Measurements from ENCODE around the gene EEF2K.

The EEF2K gene

DNA sequence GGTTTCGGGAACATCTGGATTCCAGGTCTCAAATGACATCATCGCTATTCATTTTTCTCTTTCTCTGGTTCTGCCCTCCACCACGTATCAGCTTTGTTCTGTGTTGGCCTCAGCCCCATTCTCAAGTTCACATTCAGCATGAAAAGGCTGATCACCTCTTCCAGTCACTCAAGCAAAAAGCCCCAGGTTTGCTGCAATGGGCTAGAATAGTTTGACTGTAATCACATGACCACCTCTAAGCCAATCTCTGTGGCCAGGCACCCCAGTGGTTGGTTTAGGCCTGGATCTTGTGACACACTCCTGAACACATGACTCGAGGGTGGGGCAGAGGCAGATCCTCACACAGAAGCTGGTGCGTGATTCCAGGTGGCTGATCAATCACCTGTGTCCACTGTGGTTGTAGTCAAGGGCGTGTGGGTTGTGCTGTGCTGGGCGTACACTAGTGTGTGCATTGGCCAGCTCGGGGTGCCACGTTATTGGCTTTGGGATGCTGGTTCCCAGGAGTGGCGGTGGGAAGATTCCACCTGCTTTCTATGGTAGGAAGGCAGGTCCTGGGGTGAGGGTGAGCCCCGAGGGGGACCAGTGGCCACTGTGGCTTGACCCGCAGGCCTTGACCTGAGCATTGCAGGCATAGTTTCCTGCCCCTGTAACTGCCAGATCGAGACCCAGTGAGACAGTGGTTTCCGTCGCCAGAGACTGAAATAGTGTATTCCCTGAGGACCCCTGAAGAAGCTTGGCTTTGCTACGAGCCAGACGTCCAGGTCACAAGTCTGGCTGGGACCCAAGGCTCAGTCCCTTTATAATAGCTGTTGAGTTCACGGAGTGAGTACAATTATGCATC is 12.0 kb downstream of the EEF2K start:
- no peak for DNase-seq
- Histone ChIP-seq H3K4me3 (ENCODE audit: low read depth, low read length) (no peak overlapping the region), H3K27ac (no peak overlapping the region)

DNA sequence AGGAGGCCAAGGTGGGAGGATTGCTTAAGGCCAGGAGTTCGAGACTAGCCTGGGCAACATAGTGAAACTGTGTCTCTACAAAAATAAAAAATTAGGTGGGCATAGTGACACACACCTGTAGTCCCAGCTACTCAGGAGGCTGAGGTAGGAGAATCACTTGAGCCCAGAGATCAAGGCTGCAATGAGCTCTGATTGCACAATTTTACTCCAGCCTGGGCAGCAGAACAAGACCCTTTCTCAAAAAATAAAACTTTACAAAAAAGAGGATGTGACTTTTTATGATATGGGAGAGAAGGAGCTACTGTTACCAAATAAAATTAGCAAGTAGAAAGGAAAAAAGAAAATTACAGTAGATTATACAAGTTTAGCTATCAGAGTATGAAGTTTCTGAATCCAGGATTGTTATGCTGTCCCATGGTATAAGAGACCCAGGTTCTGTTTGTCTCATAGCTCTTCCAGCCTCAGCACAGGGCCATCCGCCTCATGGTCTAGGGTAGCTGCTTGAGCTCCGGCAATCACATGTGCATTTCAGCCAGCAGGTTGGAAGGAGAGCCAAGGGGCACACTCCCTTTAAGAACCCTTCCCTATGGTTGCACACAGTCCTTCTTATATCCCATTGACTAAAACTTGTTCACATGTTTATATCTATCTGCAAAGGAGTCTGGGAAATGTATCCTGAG is 13.5 kb downstream of the EEF2K start:
- no peak overlapping the region for H3K4me3 ChIP-seq (ENCODE audit: low read depth, low read length)
- TF ChIP-seq, protein P1, sequence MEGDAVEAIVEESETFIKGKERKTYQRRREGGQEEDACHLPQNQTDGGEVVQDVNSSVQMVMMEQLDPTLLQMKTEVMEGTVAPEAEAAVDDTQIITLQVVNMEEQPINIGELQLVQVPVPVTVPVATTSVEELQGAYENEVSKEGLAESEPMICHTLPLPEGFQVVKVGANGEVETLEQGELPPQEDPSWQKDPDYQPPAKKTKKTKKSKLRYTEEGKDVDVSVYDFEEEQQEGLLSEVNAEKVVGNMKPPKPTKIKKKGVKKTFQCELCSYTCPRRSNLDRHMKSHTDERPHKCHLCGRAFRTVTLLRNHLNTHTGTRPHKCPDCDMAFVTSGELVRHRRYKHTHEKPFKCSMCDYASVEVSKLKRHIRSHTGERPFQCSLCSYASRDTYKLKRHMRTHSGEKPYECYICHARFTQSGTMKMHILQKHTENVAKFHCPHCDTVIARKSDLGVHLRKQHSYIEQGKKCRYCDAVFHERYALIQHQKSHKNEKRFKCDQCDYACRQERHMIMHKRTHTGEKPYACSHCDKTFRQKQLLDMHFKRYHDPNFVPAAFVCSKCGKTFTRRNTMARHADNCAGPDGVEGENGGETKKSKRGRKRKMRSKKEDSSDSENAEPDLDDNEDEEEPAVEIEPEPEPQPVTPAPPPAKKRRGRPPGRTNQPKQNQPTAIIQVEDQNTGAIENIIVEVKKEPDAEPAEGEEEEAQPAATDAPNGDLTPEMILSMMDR (IDR thresholded peaks at IDR 0.05; ENCODE audit: low read depth, low read length), result no peak
- H3K9me3 ChIP-seq (ENCODE audit: severe bottlenecking), result peaks cover 3% of the 10 kb centered on the region
- H3K27ac ChIP-seq, result no peak overlapping the region
- H3K27me3 ChIP-seq (ENCODE audit: insufficient read depth, low read depth, severe bottlenecking), result no peaks in the 10 kb centered on the region
- DNase-seq, result no peak
- H3K36me3 ChIP-seq, result peaks cover 78% of the 10 kb centered on the region

More for the DNA sequence above, 12.0 kb downstream of the EEF2K start:
- H3K9me3 ChIP-seq (ENCODE audit: severe bottlenecking), result peaks cover 3% of the 10 kb centered on the region
- TF ChIP-seq, protein P1 (IDR thresholded peaks at IDR 0.05; ENCODE audit: low read depth, low read length), result no peak
- peaks cover 72% of the 10 kb centered on the region for H3K36me3 ChIP-seq
- no peaks in the 10 kb centered on the region for H3K27me3 ChIP-seq (ENCODE audit: insufficient read depth, low read depth, severe bottlenecking)

DNA sequence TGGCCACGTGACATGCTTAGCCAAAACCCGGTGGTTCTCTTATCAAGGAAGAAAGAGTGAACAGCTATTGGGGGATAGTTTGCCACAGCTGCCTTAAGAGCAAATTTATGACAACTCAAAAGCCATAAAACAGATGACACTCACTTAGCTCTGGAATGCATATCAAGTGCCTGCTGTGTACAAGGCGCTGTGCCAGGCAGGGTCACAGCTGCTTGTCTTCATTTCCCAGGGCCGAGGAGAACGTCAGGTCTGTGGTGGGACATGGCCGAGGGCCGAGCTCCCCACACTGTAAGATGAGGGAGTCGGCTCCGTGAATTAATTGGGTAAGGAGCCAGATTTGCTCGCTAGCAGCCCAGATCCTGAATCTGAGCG is 14.0 kb downstream of the EEF2K start:
- TF ChIP-seq, protein P1 (IDR thresholded peaks at IDR 0.05; ENCODE audit: low read depth, low read length), result no peak
- H3K27ac ChIP-seq, result no peak overlapping the region
- DNase-seq, result no peak
- no peaks in the 10 kb centered on the region for H3K27me3 ChIP-seq (ENCODE audit: insufficient read depth, low read depth, severe bottlenecking)
- peaks cover 76% of the 10 kb centered on the region for H3K36me3 ChIP-seq
- peaks cover 3% of the 10 kb centered on the region for H3K9me3 ChIP-seq (ENCODE audit: severe bottlenecking)
- no peak overlapping the region for H3K4me3 ChIP-seq (ENCODE audit: low read depth, low read length)

DNA sequence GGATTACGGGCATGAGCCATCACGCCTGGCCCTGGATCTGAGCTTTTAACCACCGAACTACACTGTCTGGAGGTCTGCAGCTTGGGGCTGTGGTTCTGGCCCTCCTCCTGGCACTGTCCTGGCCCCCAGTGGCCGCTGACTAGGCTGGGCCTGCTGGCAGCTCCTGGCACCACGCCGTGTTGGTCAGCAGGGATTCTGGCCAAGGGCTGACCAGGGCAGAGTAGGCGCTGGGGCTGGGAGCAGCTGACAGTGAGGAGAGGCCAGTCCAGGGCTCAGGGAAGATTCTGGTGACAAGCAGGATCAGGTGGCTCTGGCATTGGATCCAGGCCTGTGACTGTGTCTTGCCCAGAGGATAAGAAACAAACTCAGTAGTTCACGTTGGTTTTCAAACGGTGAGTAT is 14.6 kb downstream of the EEF2K start:
- Histone ChIP-seq H3K27ac (no peak overlapping the region), H3K9me3 (ENCODE audit: severe bottlenecking) (peaks cover under 1% of the 10 kb centered on the region), H3K36me3 (peaks cover 76% of the 10 kb centered on the region), H3K4me3 (ENCODE audit: low read depth, low read length) (no peak overlapping the region), H3K27me3 (ENCODE audit: insufficient read depth, low read depth, severe bottlenecking) (no peaks in the 10 kb centered on the region)
- TF ChIP-seq, protein P1 (IDR thresholded peaks at IDR 0.05; ENCODE audit: low read depth, low read length), result no peak
- no peak for DNase-seq

DNA sequence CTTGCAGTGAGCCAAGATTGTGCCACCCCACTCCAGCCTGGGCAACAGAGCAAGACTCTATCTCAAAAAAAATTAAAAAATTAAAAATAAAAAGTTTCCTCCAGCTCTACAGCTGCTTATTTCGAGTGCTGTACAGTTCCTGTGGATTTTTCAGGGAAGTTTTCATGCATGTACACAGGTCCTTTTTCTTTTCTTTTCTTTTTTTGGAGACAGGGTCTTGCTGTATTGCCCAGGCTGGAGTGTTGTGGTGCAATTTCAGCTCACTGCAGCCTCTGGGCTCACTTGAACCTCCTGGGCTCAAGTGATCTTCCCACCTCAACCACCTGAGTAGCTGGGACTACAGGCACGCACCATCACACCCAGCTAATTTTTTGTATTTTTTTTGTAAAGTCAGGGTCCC is 15.9 kb downstream of the EEF2K start:
- DNase-seq, result no peak

More for the DNA sequence above, 15.9 kb downstream of the EEF2K start:
- peaks cover 74% of the 10 kb centered on the region for H3K36me3 ChIP-seq
- no peak overlapping the region for H3K27ac ChIP-seq
- H3K9me3 ChIP-seq (ENCODE audit: severe bottlenecking), result no peaks in the 10 kb centered on the region
- TF ChIP-seq, protein P1 (IDR thresholded peaks at IDR 0.05; ENCODE audit: low read depth, low read length), result no peak
- no peaks in the 10 kb centered on the region for H3K27me3 ChIP-seq (ENCODE audit: insufficient read depth, low read depth, severe bottlenecking)
- no peak overlapping the region for H3K4me3 ChIP-seq (ENCODE audit: low read depth, low read length)

Data from WERI-Rb-1 (cell line).